ENCODE data around the gene RRP15.

Gene RRP15

DNA sequence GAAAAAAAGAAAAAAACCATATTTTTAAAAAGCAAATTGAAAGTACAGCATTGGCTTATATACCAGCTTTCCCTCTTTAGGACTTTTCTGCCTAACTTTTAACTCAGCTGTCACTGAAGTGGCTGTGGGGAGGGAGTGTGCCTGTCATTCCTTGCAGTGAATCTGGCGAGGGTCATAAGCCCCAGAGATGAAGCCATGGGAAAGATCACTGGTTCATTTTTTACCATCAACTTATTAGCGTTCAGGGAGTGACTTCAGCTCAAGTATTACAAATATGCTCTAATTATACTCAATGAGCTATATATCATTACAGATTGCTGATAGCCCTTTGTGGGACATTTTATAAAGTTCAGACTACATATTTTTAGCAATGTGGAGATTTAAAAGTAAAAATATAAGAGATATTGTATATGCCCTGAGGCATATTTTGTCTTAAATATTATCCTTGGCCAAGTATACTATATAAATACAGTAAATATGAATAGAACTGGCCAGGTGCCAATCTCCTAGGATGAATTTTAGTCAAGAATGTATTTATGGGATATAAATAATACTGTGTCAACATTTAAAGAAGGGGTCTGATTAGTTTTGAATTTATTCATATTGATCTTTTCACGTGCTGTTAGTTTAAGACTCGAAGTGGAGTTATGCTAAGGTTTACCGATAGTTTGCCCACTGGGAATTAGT, 64.4 kb downstream of the RRP15 start:
- no CpG with 5 or more reads among the region's 5 CpGs for WGBS, 2 donors (ENCODE audit: extremely low coverage in 2 of 2, insufficient read length in 2 of 2, insufficient replicate concordance in 1 of 2)
- H3K14ac ChIP-seq (ENCODE audit: low read length) = no peak overlapping the region
- no peak overlapping the region for H2BK12ac ChIP-seq (ENCODE audit: low read length)
- H2AK5ac ChIP-seq (ENCODE audit: low read depth, low read length) = no peak overlapping the region
- no peak overlapping the region for H3K4ac ChIP-seq (ENCODE audit: low read length)
- DNase-seq (ENCODE audit: low spot score) = no peak
- H3K79me1 ChIP-seq (ENCODE audit: low read depth, low read length) = no peaks in the 10 kb centered on the region
- H3K4me3 ChIP-seq (ENCODE audit: low read length in 2 of 2) = no peak overlapping the region
- H4K91ac ChIP-seq (ENCODE audit: low read depth, low read length, poor library complexity) = no peak overlapping the region
- H3K9me3 ChIP-seq (replicated peaks in 1 of 2; ENCODE audit: control insufficient read depth in 2 of 2, insufficient read depth in 1 of 2, low read depth in 1 of 2, low read length in 2 of 2) = peaks cover 0 to 2% of the 10 kb centered on the region in 2 donors
- no peak overlapping the region for H4K8ac ChIP-seq (ENCODE audit: low read depth, low read length)
- H3K4me2 ChIP-seq (ENCODE audit: insufficient read depth, low read length, poor library complexity, severe bottlenecking) = no peak overlapping the region
- no peak overlapping the region for H3K27ac ChIP-seq (replicated peaks; ENCODE audit: low read length)
- peaks cover 2 to 7% of the 10 kb centered on the region in 2 donors for H3K4me1 ChIP-seq (ENCODE audit: control insufficient read depth in 2 of 2, insufficient read depth in 1 of 2, low read depth in 1 of 2, low read length in 2 of 2)
- no peak overlapping the region for H3K9ac ChIP-seq (ENCODE audit: low read depth, low read length, poor library complexity)
- H2BK5ac ChIP-seq (ENCODE audit: low read length) = no peak overlapping the region
- H2AFZ ChIP-seq (ENCODE audit: low read length) = no peak overlapping the region
- H3K18ac ChIP-seq (ENCODE audit: low read length) = no peak overlapping the region
- no peak overlapping the region for H2BK15ac ChIP-seq (ENCODE audit: low read length)
- peaks cover 0 to 4% (median 0%) of the 10 kb centered on the region in 3 experiments for H3K27me3 ChIP-seq (ENCODE audit: control insufficient read depth in 3 of 3, insufficient read depth in 3 of 3, low read depth in 1 of 3, low read length in 3 of 3)
- H3K23ac ChIP-seq (ENCODE audit: low read depth, low read length, poor library complexity) = no peak overlapping the region
- no peak overlapping the region for H2BK120ac ChIP-seq (ENCODE audit: low read depth, low read length)
- H3K36me3 ChIP-seq (replicated peaks in 1 of 2; ENCODE audit: control insufficient read depth in 2 of 2, insufficient read depth in 2 of 2, low read length in 2 of 2) = no peaks in the 10 kb centered on the region

DNA sequence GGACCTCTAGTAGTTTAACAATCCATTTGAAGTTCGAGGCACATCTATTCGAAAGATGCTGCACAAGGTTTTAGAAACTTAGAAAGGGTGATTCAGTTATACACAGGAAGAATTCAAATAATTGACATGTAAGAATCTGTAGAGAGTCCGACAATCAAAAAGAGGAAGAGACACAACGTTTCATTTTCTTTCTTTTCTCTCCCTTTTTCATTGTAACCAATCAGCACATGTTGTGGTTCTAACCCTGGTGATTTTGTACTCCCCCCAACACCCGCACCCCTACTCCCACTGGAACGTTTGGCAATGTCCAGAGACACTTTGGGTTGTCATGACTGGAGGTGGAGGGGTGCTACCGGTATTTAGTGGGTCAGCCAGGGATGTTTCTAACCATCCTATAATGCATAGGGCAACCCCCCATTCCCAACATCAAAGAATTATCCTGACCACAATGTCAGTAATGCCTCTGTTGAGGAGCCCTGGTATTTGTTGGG, 65.0 kb downstream of the RRP15 start:
- Histone ChIP-seq H3K27ac (replicated peaks; ENCODE audit: low read length) (no peak overlapping the region), H3K79me1 (ENCODE audit: low read depth, low read length) (no peaks in the 10 kb centered on the region), H4K91ac (ENCODE audit: low read depth, low read length, poor library complexity) (no peak overlapping the region), H2BK15ac (ENCODE audit: low read length) (no peak overlapping the region), H3K4me1 (ENCODE audit: control insufficient read depth in 2 of 2, insufficient read depth in 1 of 2, low read depth in 1 of 2, low read length in 2 of 2) (peaks cover 2 to 7% of the 10 kb centered on the region in 2 donors), H3K36me3 (replicated peaks in 1 of 2; ENCODE audit: control insufficient read depth in 2 of 2, insufficient read depth in 2 of 2, low read length in 2 of 2) (no peaks in the 10 kb centered on the region), H4K8ac (ENCODE audit: low read depth, low read length) (no peak overlapping the region), H3K4me3 (ENCODE audit: low read length in 2 of 2) (no peak overlapping the region), H2AK5ac (ENCODE audit: low read depth, low read length) (no peak overlapping the region), H3K14ac (ENCODE audit: low read length) (no peak overlapping the region), H3K9me3 (replicated peaks in 1 of 2; ENCODE audit: control insufficient read depth in 2 of 2, insufficient read depth in 1 of 2, low read depth in 1 of 2, low read length in 2 of 2) (peaks cover 0 to 2% of the 10 kb centered on the region in 2 donors), H3K4ac (ENCODE audit: low read length) (no peak overlapping the region), H2BK12ac (ENCODE audit: low read length) (no peak overlapping the region), H2BK120ac (ENCODE audit: low read depth, low read length) (no peak overlapping the region), H2BK5ac (ENCODE audit: low read length) (no peak overlapping the region), H3K4me2 (ENCODE audit: insufficient read depth, low read length, poor library complexity, severe bottlenecking) (no peak overlapping the region), H3K9ac (ENCODE audit: low read depth, low read length, poor library complexity) (no peak overlapping the region), H3K23ac (ENCODE audit: low read depth, low read length, poor library complexity) (no peak overlapping the region), H3K27me3 (ENCODE audit: control insufficient read depth in 3 of 3, insufficient read depth in 3 of 3, low read depth in 1 of 3, low read length in 3 of 3) (no peaks in the 10 kb centered on the region), H3K18ac (ENCODE audit: low read length) (no peak overlapping the region), H2AFZ (ENCODE audit: low read length) (no peak overlapping the region)
- no peak for DNase-seq (ENCODE audit: low spot score)
- WGBS, 2 donors (ENCODE audit: extremely low coverage in 2 of 2, insufficient read length in 2 of 2, insufficient replicate concordance in 1 of 2) = no CpG with 5 or more reads among the region's 7 CpGs

DNA sequence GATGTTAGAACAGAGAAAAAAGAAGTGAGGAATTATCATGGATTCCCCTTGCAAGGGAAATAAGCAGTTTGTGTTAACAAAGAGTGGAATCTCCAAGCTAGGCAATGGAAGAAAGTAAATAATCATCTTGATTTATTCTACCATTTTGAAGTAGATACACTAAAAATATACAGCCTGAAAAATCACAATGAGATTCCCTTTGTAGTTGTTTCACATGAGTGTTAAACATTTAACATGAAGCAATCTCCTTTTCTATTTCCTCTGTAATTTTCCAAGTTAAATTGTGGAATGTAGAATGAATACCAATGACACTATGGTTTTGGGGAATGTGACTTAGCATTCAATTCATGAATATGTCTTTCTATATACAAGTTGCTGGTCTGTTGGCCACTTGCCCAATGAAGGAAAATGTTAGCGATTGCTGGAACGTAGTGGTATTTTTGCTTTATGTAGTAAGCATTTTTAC, 65.7 kb downstream of the RRP15 start:
- Histone ChIP-seq H4K91ac (ENCODE audit: low read depth, low read length, poor library complexity) (no peak overlapping the region), H3K18ac (ENCODE audit: low read length) (no peak overlapping the region), H3K23ac (ENCODE audit: low read depth, low read length, poor library complexity) (no peak overlapping the region), H3K36me3 (replicated peaks in 1 of 2; ENCODE audit: control insufficient read depth in 2 of 2, insufficient read depth in 2 of 2, low read length in 2 of 2) (no peaks in the 10 kb centered on the region), H2AFZ (ENCODE audit: low read length) (no peak overlapping the region), H3K9ac (ENCODE audit: low read depth, low read length, poor library complexity) (no peak overlapping the region), H2BK120ac (ENCODE audit: low read depth, low read length) (no peak overlapping the region), H2AK5ac (ENCODE audit: low read depth, low read length) (no peak overlapping the region), H2BK5ac (ENCODE audit: low read length) (no peak overlapping the region), H4K8ac (ENCODE audit: low read depth, low read length) (no peak overlapping the region), H3K4me2 (ENCODE audit: insufficient read depth, low read length, poor library complexity, severe bottlenecking) (no peak overlapping the region), H3K4me1 (ENCODE audit: control insufficient read depth in 2 of 2, insufficient read depth in 1 of 2, low read depth in 1 of 2, low read length in 2 of 2) (peaks cover 2 to 7% of the 10 kb centered on the region in 2 donors), H3K9me3 (replicated peaks in 1 of 2; ENCODE audit: control insufficient read depth in 2 of 2, insufficient read depth in 1 of 2, low read depth in 1 of 2, low read length in 2 of 2) (peaks cover 0 to 2% of the 10 kb centered on the region in 2 donors), H3K4me3 (ENCODE audit: low read length in 2 of 2) (no peak overlapping the region), H3K79me1 (ENCODE audit: low read depth, low read length) (no peaks in the 10 kb centered on the region), H3K4ac (ENCODE audit: low read length) (no peak overlapping the region), H3K27me3 (ENCODE audit: control insufficient read depth in 3 of 3, insufficient read depth in 3 of 3, low read depth in 1 of 3, low read length in 3 of 3) (no peaks in the 10 kb centered on the region), H2BK15ac (ENCODE audit: low read length) (no peak overlapping the region), H3K14ac (ENCODE audit: low read length) (no peak overlapping the region), H2BK12ac (ENCODE audit: low read length) (no peak overlapping the region), H3K27ac (replicated peaks; ENCODE audit: low read length) (no peak overlapping the region)
- no peak for DNase-seq (ENCODE audit: low spot score)
- WGBS, 2 donors (ENCODE audit: extremely low coverage in 2 of 2, insufficient read length in 2 of 2, insufficient replicate concordance in 1 of 2) = no CpG with 5 or more reads among the region's 2 CpGs

DNA sequence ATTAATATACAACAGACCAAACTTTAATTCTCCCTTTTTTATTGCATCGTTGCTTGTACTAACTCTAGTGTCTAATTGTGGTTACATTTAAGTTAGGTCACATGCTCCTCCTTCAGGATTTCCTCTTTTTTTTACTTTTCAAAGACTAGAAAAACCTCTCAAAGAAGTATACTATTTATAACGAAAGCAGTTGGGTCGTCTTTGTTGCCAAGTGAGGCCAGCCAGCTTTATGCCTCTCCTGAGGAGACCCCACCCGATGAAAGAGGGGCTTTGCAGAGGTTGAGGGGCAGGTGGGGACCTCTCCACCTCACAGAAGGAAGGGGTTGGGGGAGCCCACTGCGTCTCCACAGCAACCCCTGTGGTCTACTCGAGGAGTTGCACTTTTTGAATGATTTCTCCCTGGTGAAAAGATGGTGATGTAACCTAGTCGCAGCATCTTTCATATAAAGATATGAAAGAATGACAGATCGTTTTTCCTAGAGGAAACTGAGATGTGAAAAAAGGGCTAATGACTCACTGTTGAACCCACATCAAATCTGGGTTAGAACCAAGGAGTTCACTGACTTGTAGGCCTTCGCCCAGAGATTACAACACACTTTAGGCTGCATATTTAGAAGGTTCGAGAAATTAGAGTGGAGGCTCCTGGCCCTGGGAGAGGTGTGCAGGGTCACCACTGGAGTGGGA, 66.4 kb downstream of the RRP15 start:
- H4K8ac ChIP-seq (ENCODE audit: low read depth, low read length) = no peak overlapping the region

More for the DNA sequence above, 66.4 kb downstream of the RRP15 start:
- no peak overlapping the region for H2AK5ac ChIP-seq (ENCODE audit: low read depth, low read length)
- no peak overlapping the region for H3K14ac ChIP-seq (ENCODE audit: low read length)
- no peak overlapping the region for H3K18ac ChIP-seq (ENCODE audit: low read length)
- no peaks in the 10 kb centered on the region for H3K79me1 ChIP-seq (ENCODE audit: low read depth, low read length)
- H2BK12ac ChIP-seq (ENCODE audit: low read length) = no peak overlapping the region
- no peak overlapping the region for H2AFZ ChIP-seq (ENCODE audit: low read length)
- no peak overlapping the region for H2BK120ac ChIP-seq (ENCODE audit: low read depth, low read length)
- DNase-seq (ENCODE audit: low spot score) = no peak
- H3K27ac ChIP-seq (replicated peaks; ENCODE audit: low read length) = no peak overlapping the region
- peaks cover 1 to 2% of the 10 kb centered on the region in 2 donors for H3K9me3 ChIP-seq (replicated peaks in 1 of 2; ENCODE audit: control insufficient read depth in 2 of 2, insufficient read depth in 1 of 2, low read depth in 1 of 2, low read length in 2 of 2)
- no peak overlapping the region for H3K4ac ChIP-seq (ENCODE audit: low read length)
- H3K4me2 ChIP-seq (ENCODE audit: insufficient read depth, low read length, poor library complexity, severe bottlenecking) = no peak overlapping the region
- H2BK5ac ChIP-seq (ENCODE audit: low read length) = no peak overlapping the region
- peaks cover 2 to 7% of the 10 kb centered on the region in 2 donors for H3K4me1 ChIP-seq (ENCODE audit: control insufficient read depth in 2 of 2, insufficient read depth in 1 of 2, low read depth in 1 of 2, low read length in 2 of 2)
- no peak overlapping the region for H4K91ac ChIP-seq (ENCODE audit: low read depth, low read length, poor library complexity)
- H2BK15ac ChIP-seq (ENCODE audit: low read length) = no peak overlapping the region
- no CpG with 5 or more reads among the region's 10 CpGs for WGBS, 2 donors (ENCODE audit: extremely low coverage in 2 of 2, insufficient read length in 2 of 2, insufficient replicate concordance in 1 of 2)
- no peak overlapping the region for H3K9ac ChIP-seq (ENCODE audit: low read depth, low read length, poor library complexity)
- H3K36me3 ChIP-seq (replicated peaks in 1 of 2; ENCODE audit: control insufficient read depth in 2 of 2, insufficient read depth in 2 of 2, low read length in 2 of 2) = no peaks in the 10 kb centered on the region
- H3K27me3 ChIP-seq (ENCODE audit: control insufficient read depth in 3 of 3, insufficient read depth in 3 of 3, low read depth in 1 of 3, low read length in 3 of 3) = no peaks in the 10 kb centered on the region
- no peak overlapping the region for H3K4me3 ChIP-seq (ENCODE audit: low read length in 2 of 2)
- H3K23ac ChIP-seq (ENCODE audit: low read depth, low read length, poor library complexity) = no peak overlapping the region
